Lung (tissue), 12 donors: Measurements from ENCODE around the gene RIN1. TPM values are rescaled to one million over a fixed set of nuclear protein-coding genes. Genes with fewer than 3 reads are reported as not detected.
A peak's percentile ranks its signal among the peaks of the same experiment; 100 is the strongest.

Source experiments
- ATAC-seq: fragments of 200-7000 bp; cut with Tn5 transposase; one replicate; pipeline ENCODE4 v1.9.1; 2020; ENCODE audit warnings: moderate number of reproducible peaks; ENCODE audit not compliant: insufficient read depth, low FRiP score
- DNase-seq, 3 donors: peaks; one replicate each; pipeline ENCODE4 v3.0.0-alpha.2; 2013 to 2017
- H3K27ac ChIP-seq, 2 donors: one replicate each; pipeline ENCODE4 v1.5.1; 2013; ENCODE audit warnings: mild to moderate bottlenecking in 2 of 2, moderate library complexity in 2 of 2, control low read depth in 1 of 2, inconsistent platforms in 1 of 2, low read depth in 1 of 2, low read length in 1 of 2
- H3K27me3 ChIP-seq, 3 donors: one replicate each; pipeline ENCODE4 v1.5.1; 2013; ENCODE audit warnings: low read length in 2 of 3; ENCODE audit not compliant: control insufficient read depth in 3 of 3, insufficient read depth in 3 of 3
- H3K36me3 ChIP-seq, 4 donors: one replicate each; pipeline ENCODE4 v1.5.1; 2013; ENCODE audit warnings: low read length in 4 of 4, mild to moderate bottlenecking in 1 of 4, moderate library complexity in 1 of 4; ENCODE audit not compliant: control insufficient read depth in 4 of 4, insufficient read depth in 4 of 4
- H3K4me1 ChIP-seq, 5 donors: one replicate each; pipeline ENCODE4 v1.5.1; 2013; ENCODE audit warnings: low read length in 5 of 5, mild to moderate bottlenecking in 2 of 5, moderate library complexity in 1 of 5; ENCODE audit not compliant: control insufficient read depth in 5 of 5, insufficient read depth in 5 of 5
- H3K4me3 ChIP-seq: one replicate; pipeline ENCODE4 v1.5.1; 2013; ENCODE audit warnings: mild to moderate bottlenecking, control low read depth, moderate library complexity
- H3K9ac ChIP-seq, 2 donors: one replicate each; pipeline ENCODE4 v1.5.1; 2013; ENCODE audit warnings: low read length in 2 of 2, control low read depth in 1 of 2; ENCODE audit not compliant: insufficient read depth in 1 of 2
- H3K9me3 ChIP-seq, 4 donors: one replicate each; pipeline ENCODE4 v1.5.1; 2013; ENCODE audit warnings: low read length in 3 of 4, mild to moderate bottlenecking in 1 of 4, moderate library complexity in 1 of 4; ENCODE audit not compliant: control insufficient read depth in 4 of 4, insufficient read depth in 3 of 4
- WGBS, 2 donors: extraction: QIAGEN DNeasy Blood & Tissue Kit; methylation state at CpG; one replicate each; pipeline ENCODE4 v1.1.7; 2013; 5-methylcytosine and 5-hydroxymethylcytosine counted together
- polyA plus RNA-seq, 2 donors: library from polyadenylated mRNA; stranded (reverse); fragments of 200-250 nt; gene quantifications; one replicate each; pipeline ENCODE4 v1.2.1, GENCODE V29; 2013
- total RNA-seq, 2 donors: library from RNA; depleted of rRNA in 1 of 2; stranded (reverse); fragments of >200 nt in 1 of 2; gene quantifications; one replicate each; pipeline ENCODE4 v1.2.1, GENCODE V29; 2014 to 2021
- TF ChIP-seq, protein P1 (sequence below): IDR thresholded peaks from 2 replicates; pipeline ENCODE4 v1.5.1; 2012; ENCODE audit warnings: mild to moderate bottlenecking; ENCODE audit errors: control extremely low read depth, extremely low read depth
- donor health status: control.
- donor health status: control.
- donor health status: Bipolar disorder and iron deficiency.
- donor health status: healthy.
- donor health status: DM: yes; HTN: yes; CAD: no.

RIN1 gene
- total and polyA plus RNA-seq, 4 donors: 1.9 to 15.1 (median 9.6) TPM

DNA sequence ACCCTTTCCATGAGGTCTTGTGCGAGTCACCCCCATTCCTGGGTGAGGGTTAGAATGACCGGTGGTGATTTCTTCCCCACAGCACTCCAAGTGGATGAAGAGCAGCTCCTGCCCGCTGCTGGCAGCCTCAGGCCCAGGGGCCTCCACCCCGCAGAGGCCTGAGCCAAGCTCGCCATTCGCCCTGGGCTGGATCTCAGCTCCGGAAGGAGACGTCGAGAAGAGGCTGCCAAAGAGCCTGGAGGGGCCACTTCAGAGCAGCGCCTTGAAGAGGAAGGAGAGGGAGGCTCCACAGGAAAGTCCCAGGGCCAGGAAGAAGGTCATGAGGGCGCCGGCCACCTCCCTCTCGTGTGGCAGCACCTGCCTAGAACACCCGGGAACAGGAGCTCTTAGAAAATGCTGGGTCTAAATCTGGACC lies 27.0 kb upstream of the RIN1 start:
- Histone ChIP-seq H3K4me3 (no peak overlapping the region), H3K9ac (no peak overlapping the region), H3K27ac (peak overlapping the region in 1 of 2 donors; percentile 0), H3K4me1 (peaks cover 0 to 5% (median 0%) of the 10 kb centered on the region in 5 donors), H3K27me3 (no peaks in the 10 kb centered on the region), H3K36me3 (no peaks in the 10 kb centered on the region), H3K9me3 (no peaks in the 10 kb centered on the region)
- ATAC-seq (peak; percentile 19), DNase-seq (peak in 2 of 3 donors; percentile 35 to 39)
- TF ChIP-seq, protein P1, sequence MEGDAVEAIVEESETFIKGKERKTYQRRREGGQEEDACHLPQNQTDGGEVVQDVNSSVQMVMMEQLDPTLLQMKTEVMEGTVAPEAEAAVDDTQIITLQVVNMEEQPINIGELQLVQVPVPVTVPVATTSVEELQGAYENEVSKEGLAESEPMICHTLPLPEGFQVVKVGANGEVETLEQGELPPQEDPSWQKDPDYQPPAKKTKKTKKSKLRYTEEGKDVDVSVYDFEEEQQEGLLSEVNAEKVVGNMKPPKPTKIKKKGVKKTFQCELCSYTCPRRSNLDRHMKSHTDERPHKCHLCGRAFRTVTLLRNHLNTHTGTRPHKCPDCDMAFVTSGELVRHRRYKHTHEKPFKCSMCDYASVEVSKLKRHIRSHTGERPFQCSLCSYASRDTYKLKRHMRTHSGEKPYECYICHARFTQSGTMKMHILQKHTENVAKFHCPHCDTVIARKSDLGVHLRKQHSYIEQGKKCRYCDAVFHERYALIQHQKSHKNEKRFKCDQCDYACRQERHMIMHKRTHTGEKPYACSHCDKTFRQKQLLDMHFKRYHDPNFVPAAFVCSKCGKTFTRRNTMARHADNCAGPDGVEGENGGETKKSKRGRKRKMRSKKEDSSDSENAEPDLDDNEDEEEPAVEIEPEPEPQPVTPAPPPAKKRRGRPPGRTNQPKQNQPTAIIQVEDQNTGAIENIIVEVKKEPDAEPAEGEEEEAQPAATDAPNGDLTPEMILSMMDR: no peak
- WGBS, 2 donors: 49 to 78% methylated on average over 14 of the region's 14 CpGs

DNA sequence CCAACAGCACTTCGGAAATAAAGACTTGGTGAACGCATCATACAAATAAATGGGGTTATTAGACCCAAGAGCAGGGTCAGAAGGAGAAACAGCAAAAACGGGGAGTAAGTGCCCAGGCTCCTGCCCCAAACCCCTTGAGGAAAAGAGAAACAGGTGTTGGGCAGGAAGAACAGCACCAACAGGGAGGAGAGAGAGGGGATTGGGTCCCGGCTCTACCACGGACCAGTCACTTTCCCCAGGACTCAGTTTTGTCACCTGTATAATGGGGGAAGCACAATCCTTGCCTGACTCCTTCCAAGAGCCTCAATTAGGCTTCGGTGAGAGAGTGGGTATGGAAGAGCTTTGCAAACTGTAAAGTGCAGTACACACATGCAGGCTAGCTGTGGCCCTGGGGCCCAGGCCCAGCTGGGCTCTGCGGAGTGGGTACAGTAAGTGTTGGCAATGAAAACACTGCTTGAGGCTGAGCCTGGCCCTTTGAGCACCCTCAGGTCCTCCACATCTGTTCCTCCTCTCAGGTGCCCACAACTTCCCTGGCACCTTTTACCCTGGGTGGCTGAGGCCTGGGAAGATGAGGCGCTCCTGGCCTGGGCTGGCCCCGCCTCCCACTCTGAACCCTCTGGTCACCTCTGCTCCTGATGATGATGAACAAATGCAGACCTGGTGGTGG lies 26.4 kb upstream of the RIN1 start:
- ATAC-seq: no peak

DNA sequence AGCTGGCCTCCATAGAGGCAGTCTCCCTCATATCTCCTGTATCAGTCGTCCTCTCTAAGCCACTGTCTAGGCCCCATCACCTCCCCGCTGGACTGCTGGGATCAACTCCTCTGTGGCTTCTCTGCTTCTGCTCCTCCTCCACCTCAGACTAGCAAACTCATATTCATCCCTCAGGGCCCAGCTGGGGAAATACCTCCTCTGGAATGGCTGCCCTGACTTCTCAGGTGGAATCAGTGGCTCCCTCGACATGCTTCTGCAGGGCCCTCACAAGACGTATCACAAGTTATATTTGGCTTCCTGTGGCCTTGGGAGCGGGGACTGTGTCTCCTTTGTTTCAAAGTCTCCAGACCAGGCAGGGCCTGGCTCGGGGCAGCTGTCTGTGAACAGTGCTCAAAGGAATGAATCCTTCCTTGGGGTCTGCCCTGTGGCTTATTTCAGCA lies 25.3 kb upstream of the RIN1 start:
- no peaks in the 10 kb centered on the region for H3K36me3 ChIP-seq
- no peak overlapping the region for H3K9ac ChIP-seq
- H3K4me3 ChIP-seq: no peak overlapping the region
- no peak overlapping the region for H3K27ac ChIP-seq
- no peak for ATAC-seq
- H3K27me3 ChIP-seq: no peaks in the 10 kb centered on the region
- 84 to 87% methylated on average over 6 of the region's 6 CpGs for WGBS, 2 donors
- no peak for DNase-seq
- H3K4me1 ChIP-seq: peaks cover 0 to 5% (median 0%) of the 10 kb centered on the region in 5 donors
- TF ChIP-seq, protein P1: no peak
- H3K9me3 ChIP-seq: no peaks in the 10 kb centered on the region

More for the DNA sequence above, 26.4 kb upstream of the RIN1 start:
- Histone ChIP-seq H3K9ac (no peak overlapping the region), H3K36me3 (no peaks in the 10 kb centered on the region), H3K27me3 (no peaks in the 10 kb centered on the region), H3K9me3 (no peaks in the 10 kb centered on the region), H3K27ac (peak overlapping the region in 1 of 2 donors; percentile 0), H3K4me3 (no peak overlapping the region), H3K4me1 (peaks cover 0 to 5% (median 0%) of the 10 kb centered on the region in 5 donors)
- TF ChIP-seq, protein P1: no peak
- no peak for DNase-seq
- 78 to 83% methylated on average over 9 of the region's 9 CpGs for WGBS, 2 donors
